Measurements from ENCODE around the gene TRPM4. TPM values are rescaled to one million over a fixed set of nuclear protein-coding genes. Genes with fewer than 3 reads are reported as not detected.

Gene TRPM4
- polyA plus RNA-seq, 1 of the 3 experiments (the other 2 are of a cell fraction), result 20.6 TPM

DNA sequence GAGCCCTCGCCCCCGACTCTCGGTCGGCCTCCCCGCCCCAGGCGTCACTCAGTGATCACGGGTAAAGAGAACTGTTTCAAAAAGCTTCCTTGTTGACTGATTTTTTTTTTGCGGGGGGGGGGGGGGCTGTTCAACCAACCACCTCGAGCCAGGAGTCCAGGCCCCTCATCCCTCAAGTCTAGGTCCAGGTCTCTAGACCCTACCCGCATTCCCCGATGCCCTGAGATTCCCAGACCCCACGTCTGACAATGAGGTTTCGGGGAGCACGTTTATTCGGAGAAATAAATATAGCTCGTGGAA lies 6.7 kb upstream of the TRPM4 start (continued):
- TF ChIP-seq REST (IDR thresholded peaks at IDR 0.05; ENCODE audit: low read depth, low read length), result no peak
- no peak for TF ChIP-seq EZH2phosphoT487 (IDR thresholded peaks at IDR 0.05; ENCODE audit: borderline replicate concordance, low read depth)
- no peak for TF ChIP-seq MEF2A (IDR thresholded peaks at IDR 0.05; ENCODE audit: borderline replicate concordance, low read depth)

DNA sequence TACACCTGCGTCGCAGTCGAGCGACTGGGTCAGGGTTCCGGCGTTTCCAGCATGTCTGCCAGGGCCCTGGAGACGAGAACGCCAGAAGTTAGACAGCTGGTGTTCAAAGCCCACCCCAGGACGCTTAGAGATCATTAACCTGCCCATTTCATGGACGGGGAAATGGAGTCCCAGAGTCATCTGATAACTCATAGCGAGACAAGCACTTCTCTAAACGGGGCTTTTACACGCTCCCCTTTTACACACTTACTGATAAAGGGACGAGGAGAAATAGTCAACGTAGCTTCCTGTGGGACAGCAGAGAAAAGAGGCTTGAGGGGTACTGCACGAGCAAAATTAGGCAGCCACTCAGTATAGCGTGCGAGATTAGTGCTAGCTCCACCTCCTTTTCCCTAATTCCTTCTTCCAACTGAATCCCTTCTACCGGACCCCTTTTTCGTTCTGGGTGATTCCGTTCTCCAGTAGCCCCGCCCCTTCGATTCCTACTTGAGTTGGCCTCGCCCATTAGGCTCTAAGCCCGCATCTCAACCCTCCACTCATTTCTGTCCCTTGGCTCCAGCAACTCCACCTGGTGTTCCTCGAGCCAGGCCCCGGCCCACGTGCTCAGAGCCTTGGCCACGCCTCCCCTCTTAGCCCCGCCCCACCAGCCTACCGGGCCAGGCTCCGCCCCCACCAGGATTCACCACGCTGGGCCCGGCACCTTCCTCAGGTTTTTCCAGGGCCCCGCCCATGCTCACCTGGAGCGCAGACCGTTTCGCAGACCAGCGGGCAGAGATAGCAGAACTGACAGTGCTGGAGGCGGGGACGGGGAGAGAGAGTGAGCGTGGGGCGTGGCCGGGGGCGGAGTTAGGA lies 6.1 kb upstream of the TRPM4 start:
- H3K9ac ChIP-seq, result no peak overlapping the region; the same call in 1 of the 2 replicates
- ChIA-PET CTCF (interaction anchor here (0.9 to 11.1 kb wide), 6 partner anchors 16 to 181 kb away, joined by 3 to 87 read pairs (median 4); partner anchors contain the start of gene LIN7B), POLR2A (interaction anchor here (1.0 to 1.3 kb wide), 3 partner anchors 23 to 57 kb away, joined by 3 read pairs; partner anchors contain the start of gene LIN7B)
- peak; percentile 79 for DNase-seq
- WGBS (ENCODE audit: low lambda C conversion rate), result 22% methylated on average over 41 of the region's 45 CpGs
- no peaks in the 10 kb centered on the region for H3K79me2 ChIP-seq (ENCODE audit: insufficient read depth)
- H3K4me2 ChIP-seq, result peak overlapping the region; percentile 100
- no peaks in the 10 kb centered on the region for H3K36me3 ChIP-seq (replicated peaks in 1 of 2; ENCODE audit: control insufficient read depth in 1 of 2, insufficient read depth in 2 of 2, low read length in 1 of 2)
- H3K27me3 ChIP-seq (ENCODE audit: insufficient read depth), result no peaks in the 10 kb centered on the region
- H3K4me3 ChIP-seq (ENCODE audit: low read depth in 2 of 2, low read length in 1 of 2), result peak overlapping the region in 1 of 2 experiments; percentile 91; a peak in 2 of 4 replicates
- no peaks in the 10 kb centered on the region for H4K20me1 ChIP-seq (ENCODE audit: insufficient read depth)
- peak overlapping the region; percentile 29; the same call in 1 of the 2 replicates for H2AFZ ChIP-seq (ENCODE audit: low read depth)
- H3K9me2 ChIP-seq, result no peaks in the 10 kb centered on the region
- peaks cover 0 to 15% of the 10 kb centered on the region in 2 experiments; a peak in 1 of 4 replicates for H3K4me1 ChIP-seq (ENCODE audit: control insufficient read depth in 1 of 2, insufficient read depth in 2 of 2, low read depth in 1 of 2, low read length in 1 of 2)
- H3F3A ChIP-seq (replicated peaks; ENCODE audit: insufficient read depth), result peaks cover 18% of the 10 kb centered on the region
- TF ChIP-seq TAF1 (IDR thresholded peaks at IDR 0.05; ENCODE audit: borderline replicate concordance, low read depth, low read length) (no peak), USF1 (IDR thresholded peaks at IDR 0.05; ENCODE audit: borderline replicate concordance, low read depth) (peak; percentile 53; the same call in 1 of the 2 replicates), RCOR1 (IDR thresholded peaks at IDR 0.05; ENCODE audit: low read length) (0 out of 2 replicates have a peak, but pooled peaks have one; percentile 27)
- TF ChIP-seq, protein P1, sequence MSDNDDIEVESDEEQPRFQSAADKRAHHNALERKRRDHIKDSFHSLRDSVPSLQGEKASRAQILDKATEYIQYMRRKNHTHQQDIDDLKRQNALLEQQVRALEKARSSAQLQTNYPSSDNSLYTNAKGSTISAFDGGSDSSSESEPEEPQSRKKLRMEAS (IDR thresholded peaks at IDR 0.05; ENCODE audit: low read depth), result peak; percentile 87
- no peaks in the 10 kb centered on the region for H3K9me3 ChIP-seq
- no peak overlapping the region; a peak in 1 of 4 replicates for H3K27ac ChIP-seq (ENCODE audit: low read depth in 2 of 2, low read length in 1 of 2)

Measured in SK-N-SH (cell line).